Left lung (tissue), 10 donors: ENCODE measurements around the gene TUBGCP6. TPM values are rescaled to one million over a fixed set of nuclear protein-coding genes. Genes with fewer than 3 reads are reported as not detected.

Experiments used
- ATAC-seq: fragments of 200-7000 bp; cut with Tn5 transposase; one replicate; pipeline ENCODE4 v1.9.1; 2020; ENCODE audit warnings: moderate library complexity
- DNase-seq, 4 donors: peaks; one replicate each; pipeline ENCODE4 v3.0.0-alpha.2; 2013 to 2020
- H3K27ac ChIP-seq, 2 donors: fragments of 200-600 bp; sonication (generic) in 1 of 2; one replicate each; pipeline versions ENCODE4 v1.5.0 to v1.8.0; 2020 to 2021
- H3K27me3 ChIP-seq, 2 donors: fragments of 200-600 bp; sonication (generic) in 1 of 2; one replicate each; pipeline versions ENCODE4 v1.5.0 to v1.8.0; 2020 to 2021
- H3K36me3 ChIP-seq, 2 donors: fragments of 200-600 bp; sonication (generic) in 1 of 2; one replicate each; pipeline versions ENCODE4 v1.5.0 to v1.8.0; 2020 to 2021
- H3K4me1 ChIP-seq, 2 donors: fragments of 200-600 bp; one replicate each; pipeline ENCODE4 v1.8.0; 2021
- H3K4me3 ChIP-seq, 2 donors: fragments of 200-600 bp; sonication (generic) in 1 of 2; one replicate each; pipeline versions ENCODE4 v1.5.0 to v1.8.0; 2020 to 2021; ENCODE audit warnings: mild to moderate bottlenecking in 1 of 2
- H3K9me3 ChIP-seq, 2 donors: fragments of 200-600 bp; sonication (generic) in 1 of 2; one replicate each; pipeline versions ENCODE4 v1.5.0 to v1.8.0; 2020 to 2021
- intact Hi-C, 2 donors: fragments of 100-400 bp; cut with DNase I; formaldehyde crosslinking; loops; one replicate each; pipeline versions ENCODE4 v1.11.2 to v1.14.2; 2022
- polyA plus RNA-seq, 6 donors: library from polyadenylated mRNA; unstranded; fragments of 120-200 nt; gene quantifications; one replicate each; pipeline ENCODE4 v1.2.1, GENCODE V29; 2013; ENCODE audit not compliant: insufficient read length in 6 of 6
- total RNA-seq, 2 donors: library from RNA; stranded (reverse); fragmentation: NEBNext Ultra II Directional; extraction: Animal tissue kit (Norgen Biotek cat#: 25700); gene quantifications; one replicate each; pipeline ENCODE4 v1.2.1, GENCODE V29; 2021
- TF ChIP-seq, protein P1 (sequence below), 2 donors: fragments of 200-600 bp; sonication (generic) in 1 of 2; IDR thresholded peaks; one replicate each; pipeline versions ENCODE4 v1.5.0 to v1.8.0; 2021; ENCODE audit warnings: antibody characterized with exemption in 2 of 2
- donor health status: DM: no; HTN: yes; CAD: no.
- donor health status: DM: no; HTN: no; CAD: no.

TUBGCP6 gene
- total and polyA plus RNA-seq, 8 donors, result 37.2 to 50.1 (median 42.7) TPM

DNA sequence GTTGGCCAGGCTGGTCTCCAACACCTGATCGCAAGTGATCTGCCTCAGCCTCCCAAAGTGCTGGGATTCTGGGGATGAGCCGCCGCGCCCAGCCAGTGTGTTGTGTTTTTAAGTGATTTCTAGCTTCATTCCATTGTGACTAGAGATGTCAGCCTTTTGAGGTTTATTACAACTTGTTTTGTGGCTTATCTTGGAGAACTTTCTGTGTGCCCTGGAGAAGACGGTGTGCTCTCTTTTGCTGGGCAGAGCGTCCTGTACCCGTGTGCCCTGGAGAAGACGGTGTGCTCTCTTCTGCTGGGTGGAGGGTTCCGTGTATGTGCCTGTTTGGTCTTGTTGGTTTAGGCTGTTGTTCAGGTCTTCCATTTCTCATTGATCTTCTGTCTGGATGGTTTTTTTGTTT, 31.6 kb downstream of the TUBGCP6 start:
- ATAC-seq (no peak), DNase-seq (no peak)
- Histone ChIP-seq H3K27ac (no peak overlapping the region), H3K27me3 (no peaks in the 10 kb centered on the region), H3K9me3 (no peaks in the 10 kb centered on the region), H3K4me1 (peaks cover 0 to 10% of the 10 kb centered on the region in 2 donors), H3K36me3 (peaks cover 0 to 93% of the 10 kb centered on the region in 2 donors), H3K4me3 (no peak overlapping the region)
- TF ChIP-seq, protein P1, sequence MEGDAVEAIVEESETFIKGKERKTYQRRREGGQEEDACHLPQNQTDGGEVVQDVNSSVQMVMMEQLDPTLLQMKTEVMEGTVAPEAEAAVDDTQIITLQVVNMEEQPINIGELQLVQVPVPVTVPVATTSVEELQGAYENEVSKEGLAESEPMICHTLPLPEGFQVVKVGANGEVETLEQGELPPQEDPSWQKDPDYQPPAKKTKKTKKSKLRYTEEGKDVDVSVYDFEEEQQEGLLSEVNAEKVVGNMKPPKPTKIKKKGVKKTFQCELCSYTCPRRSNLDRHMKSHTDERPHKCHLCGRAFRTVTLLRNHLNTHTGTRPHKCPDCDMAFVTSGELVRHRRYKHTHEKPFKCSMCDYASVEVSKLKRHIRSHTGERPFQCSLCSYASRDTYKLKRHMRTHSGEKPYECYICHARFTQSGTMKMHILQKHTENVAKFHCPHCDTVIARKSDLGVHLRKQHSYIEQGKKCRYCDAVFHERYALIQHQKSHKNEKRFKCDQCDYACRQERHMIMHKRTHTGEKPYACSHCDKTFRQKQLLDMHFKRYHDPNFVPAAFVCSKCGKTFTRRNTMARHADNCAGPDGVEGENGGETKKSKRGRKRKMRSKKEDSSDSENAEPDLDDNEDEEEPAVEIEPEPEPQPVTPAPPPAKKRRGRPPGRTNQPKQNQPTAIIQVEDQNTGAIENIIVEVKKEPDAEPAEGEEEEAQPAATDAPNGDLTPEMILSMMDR (IDR thresholded peaks at IDR 0.05), result no peak
- intact Hi-C loops, result no loop called here

DNA sequence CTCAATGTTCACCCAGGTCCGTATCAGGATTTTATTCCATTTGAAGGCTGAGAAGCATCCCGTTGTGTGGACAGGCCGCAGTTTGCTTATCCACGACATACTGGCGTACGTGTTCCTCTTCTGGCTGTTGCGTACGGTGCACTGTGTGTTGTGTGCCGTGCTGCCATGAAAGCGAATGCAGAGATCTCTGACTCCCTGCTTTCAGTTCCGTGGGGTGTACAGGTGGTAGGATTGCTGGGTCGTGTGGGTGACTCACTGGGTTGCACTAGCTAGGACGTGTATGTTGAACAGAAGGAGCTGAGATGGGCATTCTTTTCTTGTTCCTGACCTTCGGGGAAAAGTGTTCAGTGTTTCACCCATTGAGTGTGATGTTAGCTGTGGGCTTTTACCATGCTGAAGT, 33.7 kb downstream of the TUBGCP6 start:
- H3K9me3 ChIP-seq, result no peaks in the 10 kb centered on the region
- no peaks in the 10 kb centered on the region for H3K27me3 ChIP-seq
- intact Hi-C loops, result loop anchor here in 1 of 2 donors (2.0 kb wide), 1 partner anchor 62 kb away; no protein-coding TSS in a partner anchor
- no peak for ATAC-seq
- TF ChIP-seq, protein P1 (IDR thresholded peaks at IDR 0.05), result no peak
- no peak overlapping the region for H3K27ac ChIP-seq
- peaks cover 0 to 93% of the 10 kb centered on the region in 2 donors for H3K36me3 ChIP-seq
- no peak overlapping the region for H3K4me3 ChIP-seq
- H3K4me1 ChIP-seq, result peaks cover 0 to 26% of the 10 kb centered on the region in 2 donors
- peak in 1 of 4 donors; percentile 10 for DNase-seq

DNA sequence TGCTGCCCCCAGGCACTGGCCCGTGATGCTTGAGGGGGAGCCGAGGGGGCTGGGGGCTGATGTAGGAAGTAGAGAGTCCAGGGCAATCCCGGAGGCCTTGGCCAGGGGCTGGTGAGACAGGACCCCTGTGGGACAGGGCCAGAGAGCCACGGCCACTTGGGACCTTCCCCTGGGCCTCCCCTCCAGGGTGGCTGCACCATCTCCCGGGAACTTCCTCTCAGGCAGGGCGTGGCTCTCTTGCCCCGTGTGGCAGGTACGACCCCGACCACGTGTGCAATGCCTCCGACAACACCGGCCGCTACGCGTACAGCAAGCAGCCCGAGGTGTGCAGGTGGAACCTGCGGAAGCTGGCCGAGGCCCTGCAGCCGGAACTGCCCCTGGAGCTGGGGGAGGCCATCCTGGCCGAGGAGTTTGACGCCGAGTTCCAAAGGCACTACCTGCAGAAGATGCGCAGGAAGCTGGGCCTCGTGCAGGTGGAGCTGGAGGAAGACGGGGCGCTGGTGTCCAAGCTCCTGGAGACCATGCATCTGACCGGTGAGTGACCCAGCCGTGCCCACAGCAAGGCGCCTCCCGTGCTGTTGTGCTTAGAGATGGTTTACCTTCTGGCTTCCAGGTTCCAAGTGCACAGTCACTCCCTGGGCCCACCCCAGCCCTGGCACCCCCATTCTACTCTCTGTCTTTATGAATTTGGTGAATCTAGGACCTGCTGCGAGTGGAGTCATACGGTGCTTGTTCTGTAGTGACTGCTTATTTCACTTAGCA, 34.3 kb downstream of the TUBGCP6 start:
- no peak overlapping the region for H3K27ac ChIP-seq
- H3K27me3 ChIP-seq, result no peaks in the 10 kb centered on the region
- H3K9me3 ChIP-seq, result no peaks in the 10 kb centered on the region
- peaks cover 0 to 93% of the 10 kb centered on the region in 2 donors for H3K36me3 ChIP-seq
- H3K4me1 ChIP-seq, result peaks cover 0 to 28% of the 10 kb centered on the region in 2 donors
- DNase-seq (peak in 1 of 4 donors; percentile 78), ATAC-seq (no peak)
- intact Hi-C loops, result loop anchor here in 1 of 2 donors (2.0 kb wide), 1 partner anchor 62 kb away; no protein-coding TSS in a partner anchor
- TF ChIP-seq, protein P1 (IDR thresholded peaks at IDR 0.05), result no peak
- no peak overlapping the region for H3K4me3 ChIP-seq

DNA sequence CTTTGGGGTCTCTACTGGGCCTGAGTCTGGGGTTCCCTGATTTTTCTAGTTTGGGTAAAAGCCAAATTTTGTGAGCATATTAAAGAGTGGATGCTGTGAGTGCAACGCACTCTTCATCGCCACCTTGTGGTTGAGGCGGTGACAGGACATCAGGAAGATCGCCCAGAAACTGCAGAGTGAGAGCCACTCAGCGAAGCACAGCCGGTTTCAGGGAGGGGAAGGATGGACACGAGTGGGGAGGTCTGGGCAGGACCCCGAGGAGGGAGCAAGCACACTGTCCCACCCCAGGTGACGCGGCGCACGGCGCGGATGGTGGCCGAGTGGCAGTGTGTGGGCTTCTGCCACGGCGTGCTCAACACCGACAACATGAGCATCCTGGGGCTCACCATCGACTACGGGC, 34.9 kb downstream of the TUBGCP6 start:
- ATAC-seq, result peak; percentile 60
- H3K36me3 ChIP-seq, result peaks cover 0 to 87% of the 10 kb centered on the region in 2 donors

More for the DNA sequence above, 34.9 kb downstream of the TUBGCP6 start:
- Histone ChIP-seq H3K27ac (no peak overlapping the region), H3K27me3 (no peaks in the 10 kb centered on the region), H3K9me3 (no peaks in the 10 kb centered on the region), H3K4me3 (no peak overlapping the region), H3K4me1 (peaks cover 0 to 34% of the 10 kb centered on the region in 2 donors)
- DNase-seq, result peak in 2 of 4 donors; percentile 75 to 80
- TF ChIP-seq, protein P1 (IDR thresholded peaks at IDR 0.05), result peak; percentile 79 to 89
- intact Hi-C loops, result loop anchor here in 1 of 2 donors (2.0 kb wide), 1 partner anchor 61 kb away; no protein-coding TSS in a partner anchor
